Nephron progenitor cell (in vitro differentiated cells): Measurements from ENCODE around the gene DNAJC18.
"Not testable (repeated sequence)": the region's sequence is repeated elsewhere in the genome, so short reads cannot be mapped to it uniquely, and the experiment has no call there.

Experiments
- DNase-seq: peaks from one replicate; pipeline ENCODE4 v3.0.0; 2021
- H3K27ac Mint-ChIP-seq: 2 replicates; pipeline ENCODE4 v1.8.0; 2021; ENCODE audit warnings: mild to moderate bottlenecking, moderate library complexity, mixed read lengths
- H3K27me3 Mint-ChIP-seq: 2 replicates; pipeline ENCODE4 v1.8.0; 2021; ENCODE audit warnings: mild to moderate bottlenecking, low read depth, mixed read lengths; ENCODE audit not compliant: poor library complexity
- H3K36me3 Mint-ChIP-seq: 2 replicates; pipeline ENCODE4 v1.8.0; 2021; ENCODE audit warnings: low read depth, mixed read lengths
- H3K4me1 Mint-ChIP-seq: 2 replicates; pipeline ENCODE4 v1.8.0; 2021; ENCODE audit warnings: mixed read lengths
- H3K4me3 Mint-ChIP-seq: 2 replicates; pipeline ENCODE4 v1.8.0; 2021; ENCODE audit warnings: mild to moderate bottlenecking, moderate library complexity, mixed read lengths
- H3K9me3 Mint-ChIP-seq: 2 replicates; pipeline ENCODE4 v1.8.0; 2021; ENCODE audit warnings: mild to moderate bottlenecking, moderate library complexity, mixed read lengths
- CTCF ChIP-seq: fragments of 200-600 bp; sonication (generic); IDR thresholded peaks from 2 replicates; pipeline ENCODE4 v1.5.0; 2021; ENCODE audit warnings: antibody characterized with exemption

The DNAJC18 gene

GRCh38 chr5:139481122-139481533 lies 41.8 kb upstream of the DNAJC18 start:
- H3K9me3 Mint-ChIP-seq, result no peaks in the 10 kb centered on the region
- H3K27ac Mint-ChIP-seq, result no peak overlapping the region
- H3K27me3 Mint-ChIP-seq, result peaks cover 5% of the 10 kb centered on the region
- TF ChIP-seq CTCF, result no peak
- H3K36me3 Mint-ChIP-seq, result no peaks in the 10 kb centered on the region
- H3K4me3 Mint-ChIP-seq, result no peak overlapping the region
- DNase-seq, result no peak
- peaks cover 55% of the 10 kb centered on the region for H3K4me1 Mint-ChIP-seq

- DNase-seq, result not testable (repeated sequence)
Observed at GRCh38 chr5:139479729-139480128, 40.4 kb upstream of the DNAJC18 start.

GRCh38 chr5:139478657-139479423 lies 39.5 kb upstream of the DNAJC18 start:
- H3K27me3 Mint-ChIP-seq, H3K4me3 Mint-ChIP-seq, H3K36me3 Mint-ChIP-seq, DNase-seq, H3K9me3 Mint-ChIP-seq: not testable (repeated sequence)
- peaks cover 59% of the 10 kb centered on the region for H3K4me1 Mint-ChIP-seq
- peak overlapping the region; percentile 85 for H3K27ac Mint-ChIP-seq

More at GRCh38 chr5:139479729-139480128, 40.4 kb upstream of the DNAJC18 start:
- not testable (repeated sequence) for H3K4me3 Mint-ChIP-seq, H3K27ac Mint-ChIP-seq, H3K36me3 Mint-ChIP-seq, H3K9me3 Mint-ChIP-seq, H3K27me3 Mint-ChIP-seq
- peaks cover 56% of the 10 kb centered on the region for H3K4me1 Mint-ChIP-seq

- Mint-ChIP-seq H3K4me1 (peaks cover 64% of the 10 kb centered on the region), H3K9me3 (no peaks in the 10 kb centered on the region), H3K4me3 (no peak overlapping the region), H3K36me3 (no peaks in the 10 kb centered on the region), H3K27me3 (peaks cover 3% of the 10 kb centered on the region), H3K27ac (no peak overlapping the region)
- no peak for TF ChIP-seq CTCF
- DNase-seq, result no peak
Observed at GRCh38 chr5:139475865-139476617, 36.7 kb upstream of the DNAJC18 start.

- Mint-ChIP-seq H3K9me3 (no peaks in the 10 kb centered on the region), H3K27me3 (no peaks in the 10 kb centered on the region), H3K27ac (peak overlapping the region; percentile 40), H3K4me1 (peaks cover 58% of the 10 kb centered on the region), H3K4me3 (no peak overlapping the region), H3K36me3 (no peaks in the 10 kb centered on the region)
- no peak for DNase-seq
- no peak for TF ChIP-seq CTCF
Observed at GRCh38 chr5:139474890-139475791, 35.8 kb upstream of the DNAJC18 start.

- TF ChIP-seq CTCF, result no peak
- peaks cover 61% of the 10 kb centered on the region for H3K4me1 Mint-ChIP-seq
- no peaks in the 10 kb centered on the region for H3K27me3 Mint-ChIP-seq
- H3K36me3 Mint-ChIP-seq, result no peaks in the 10 kb centered on the region
- peak overlapping the region; percentile 99 for H3K27ac Mint-ChIP-seq
- peak overlapping the region; percentile 67 for H3K4me3 Mint-ChIP-seq
- no peaks in the 10 kb centered on the region for H3K9me3 Mint-ChIP-seq
- DNase-seq, result no peak
Observed at GRCh38 chr5:139473565-139473964, 34.2 kb upstream of the DNAJC18 start.
